ENCODE measurements around the gene C1QTNF8.

The C1QTNF8 gene

GRCh38 chr16:1050516-1050915 is 45.5 kb downstream of the C1QTNF8 start:
- Histone ChIP-seq H3K36me3 (ENCODE audit: control insufficient read depth in 2 of 2, insufficient read depth in 1 of 2, low read length in 2 of 2) (no peaks in the 10 kb centered on the region), H3K4me3 (ENCODE audit: low read depth, low read length) (no peak overlapping the region), H3K4me1 (ENCODE audit: control insufficient read depth, insufficient read depth, low read length) (no peaks in the 10 kb centered on the region), H3K9me3 (ENCODE audit: control insufficient read depth, insufficient read depth, low read depth, low read length) (no peaks in the 10 kb centered on the region), H3K27ac (ENCODE audit: extremely low read depth, low read depth, low read length) (no peak overlapping the region)
- ChIA-PET CTCF (interaction anchor here (0.5 to 0.6 kb wide), 2 partner anchors 9 to 100 kb away, joined by 3 to 4 read pairs; no protein-coding TSS in a partner anchor), POLR2A (no interaction called here)
- no peak for TF ChIP-seq ZNF626 (tag by site-specific recombination; IDR thresholded peaks at IDR 0.05)
- no peak for TF ChIP-seq WT1 (tag by site-specific recombination; IDR thresholded peaks at IDR 0.05)
- no peak for TF ChIP-seq ZBTB48 (tag by site-specific recombination; IDR thresholded peaks at IDR 0.05)
- no peak for TF ChIP-seq TRIM28 (IDR thresholded peaks at IDR 0.05; ENCODE audit: borderline replicate concordance, low read length)
- TF ChIP-seq PRDM4 (tag by site-specific recombination; IDR thresholded peaks at IDR 0.05) = no peak

- no peaks in the 10 kb centered on the region for H3K4me1 ChIP-seq (ENCODE audit: control insufficient read depth, insufficient read depth, low read length)
- ChIA-PET POLR2A (no interaction called here), CTCF (interaction anchor here (0.6 kb wide), 1 partner anchor 101 kb away, joined by 3 read pairs; no protein-coding TSS in a partner anchor)
- H3K27ac ChIP-seq (ENCODE audit: extremely low read depth, low read depth, low read length) = no peak overlapping the region
- TF ChIP-seq TCF7L2 (IDR thresholded peaks at IDR 0.05; ENCODE audit: borderline replicate concordance, low read depth, low read length) = no peak
- no peak for TF ChIP-seq ZBTB26 (tag by site-specific recombination; optimal IDR thresholded peaks at IDR 0.05)
- TF ChIP-seq AEBP2 (tag by site-specific recombination; IDR thresholded peaks at IDR 0.05; ENCODE audit: borderline replicate concordance) = no peak
- no peak for TF ChIP-seq EGR2 (tag by site-specific recombination; IDR thresholded peaks at IDR 0.05; ENCODE audit: low read depth)
- TF ChIP-seq ZNF2 (tag by site-specific recombination; IDR thresholded peaks at IDR 0.05) = no peak
- no peak for TF ChIP-seq HIC1 (tag by site-specific recombination; IDR thresholded peaks at IDR 0.05)
- TF ChIP-seq PRDM4 (tag by site-specific recombination; IDR thresholded peaks at IDR 0.05) = no peak
- TF ChIP-seq ZNF610 (tag by site-specific recombination; IDR thresholded peaks at IDR 0.05; ENCODE audit: borderline replicate concordance) = no peak
- H3K9me3 ChIP-seq (ENCODE audit: control insufficient read depth, insufficient read depth, low read depth, low read length) = no peaks in the 10 kb centered on the region
- H3K36me3 ChIP-seq (ENCODE audit: control insufficient read depth in 2 of 2, insufficient read depth in 1 of 2, low read length in 2 of 2) = no peaks in the 10 kb centered on the region
- H3K4me3 ChIP-seq (ENCODE audit: low read depth, low read length) = no peak overlapping the region
Measured at GRCh38 chr16:1049976-1050247, 46.1 kb downstream of the C1QTNF8 start.
